ENCODE data around the gene TRERF1.

The TRERF1 gene

DNA sequence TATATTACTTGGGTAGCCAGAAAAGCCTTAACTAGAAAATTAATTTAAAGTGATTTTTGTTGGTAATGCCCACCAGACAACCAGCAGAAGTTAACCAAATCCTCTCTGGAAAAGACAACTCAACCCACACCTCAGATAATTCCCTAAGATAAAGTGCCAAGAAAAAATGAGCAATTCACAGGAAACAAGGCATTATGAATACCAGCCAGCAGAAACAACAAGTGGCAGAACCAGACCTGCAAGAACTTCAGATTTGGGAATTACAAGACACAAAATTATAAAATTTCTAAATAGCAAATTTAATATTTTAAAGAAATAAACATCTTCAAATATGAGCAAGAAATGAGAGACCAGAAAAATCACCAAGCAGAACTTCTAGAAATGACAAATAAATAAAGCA lies 154.1 kb downstream of the TRERF1 start:
- DNase-seq: no peak

DNA sequence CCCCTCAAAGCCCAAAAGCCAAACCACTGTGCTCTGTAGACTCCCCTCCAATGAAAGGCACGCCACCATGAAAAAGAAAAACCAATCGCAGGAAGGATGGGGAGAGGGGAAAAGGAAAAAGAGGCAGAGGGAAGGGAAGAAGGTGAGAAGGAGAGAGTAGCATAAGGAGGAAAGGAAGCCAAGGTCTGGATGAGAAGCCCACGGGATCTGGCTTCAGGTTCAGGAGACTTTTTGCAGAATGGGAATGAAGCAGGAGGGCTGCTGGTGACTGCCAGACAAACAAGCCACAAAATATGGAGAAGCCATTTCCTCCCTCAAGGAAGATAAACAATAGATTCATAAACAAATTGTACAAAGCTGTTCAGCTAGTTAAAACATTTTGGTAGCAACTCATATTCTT lies 155.1 kb downstream of the TRERF1 start:
- no peak for DNase-seq

DNA sequence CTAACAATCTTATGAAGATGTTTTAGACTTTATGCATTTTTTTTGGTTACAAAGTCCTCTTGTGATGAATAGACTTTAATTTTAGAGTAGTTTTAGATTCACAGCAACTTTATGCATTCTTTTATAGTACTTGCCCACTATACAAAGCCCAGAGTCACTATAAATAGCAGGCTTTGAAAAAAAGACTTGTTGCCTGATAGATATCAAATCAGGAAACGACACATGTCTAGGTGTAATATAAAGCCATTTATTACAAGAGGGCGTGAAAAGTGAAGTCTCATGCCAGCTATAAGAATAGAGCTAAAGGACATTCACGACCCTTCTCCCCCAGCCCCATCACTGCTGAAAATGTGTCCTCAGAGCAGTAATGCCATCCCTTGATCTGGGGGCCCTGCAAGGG lies 156.0 kb downstream of the TRERF1 start:
- DNase-seq: no peak

DNA sequence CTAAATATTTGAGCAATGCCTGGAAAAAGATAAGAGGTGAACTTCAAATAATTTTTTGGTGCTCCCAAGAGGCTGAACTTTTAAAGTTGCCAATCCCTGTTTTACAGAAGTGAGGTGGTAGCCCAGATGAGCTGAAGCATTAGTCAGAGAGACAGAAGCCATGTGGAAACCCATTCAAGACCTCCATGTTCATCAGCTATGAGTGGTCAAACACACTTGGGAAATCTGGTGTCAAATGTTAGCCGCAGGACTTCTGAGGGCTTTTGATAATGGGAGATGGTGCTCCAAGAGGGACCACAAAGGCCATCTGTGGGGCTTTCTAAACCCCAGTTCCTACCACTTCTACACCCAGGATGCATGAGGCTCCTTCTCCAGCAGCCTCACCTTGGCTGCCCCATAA lies 156.5 kb downstream of the TRERF1 start:
- no peak for DNase-seq

DNA sequence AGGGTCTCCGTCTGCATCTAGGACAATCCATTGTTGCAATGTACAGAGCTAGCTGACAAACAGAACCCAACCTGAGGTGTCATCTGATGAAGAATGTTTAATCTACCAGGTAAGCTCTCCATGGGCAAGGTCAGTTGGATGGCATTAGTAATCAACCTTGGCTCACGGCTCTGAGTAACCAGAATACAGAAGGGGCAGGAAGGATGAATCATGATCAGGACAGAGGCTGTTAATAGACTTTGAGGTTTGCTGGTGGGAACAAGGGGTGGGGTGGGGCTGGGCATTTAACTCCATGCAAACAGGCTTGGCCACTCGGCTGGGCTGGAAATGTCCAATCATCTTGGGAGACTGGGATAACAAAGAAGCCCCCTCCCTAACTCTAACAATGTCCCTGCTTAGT lies 157.0 kb downstream of the TRERF1 start:
- DNase-seq: no peak

DNA sequence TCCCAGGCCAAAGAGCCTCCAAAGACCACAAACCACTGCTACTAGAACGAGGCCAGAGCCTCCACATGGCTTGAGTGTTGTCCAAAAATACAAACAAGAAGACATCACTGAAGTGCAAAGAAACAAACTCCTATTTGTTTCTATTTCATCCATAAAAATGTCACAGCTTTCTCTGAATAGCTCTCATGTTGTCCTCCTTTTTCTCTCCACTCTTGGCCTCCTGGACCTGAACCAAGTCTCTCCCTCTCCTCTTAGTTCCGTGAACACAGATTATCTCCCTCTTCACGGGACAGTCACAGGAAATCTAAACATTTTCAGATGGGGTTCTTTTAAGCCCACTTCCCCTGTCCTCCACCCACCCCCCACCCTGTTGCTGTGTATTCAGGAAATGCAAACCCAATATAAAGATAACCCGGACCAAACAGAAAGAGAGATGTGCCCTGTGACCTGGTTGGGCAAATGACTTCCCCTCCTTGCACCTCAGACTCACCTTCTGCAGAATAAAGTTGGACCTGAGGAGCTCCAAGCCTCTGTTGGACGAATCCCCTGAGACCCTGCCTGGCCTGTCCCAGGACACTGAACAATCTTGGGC lies 158.2 kb downstream of the TRERF1 start:
- no peak for DNase-seq

DNA sequence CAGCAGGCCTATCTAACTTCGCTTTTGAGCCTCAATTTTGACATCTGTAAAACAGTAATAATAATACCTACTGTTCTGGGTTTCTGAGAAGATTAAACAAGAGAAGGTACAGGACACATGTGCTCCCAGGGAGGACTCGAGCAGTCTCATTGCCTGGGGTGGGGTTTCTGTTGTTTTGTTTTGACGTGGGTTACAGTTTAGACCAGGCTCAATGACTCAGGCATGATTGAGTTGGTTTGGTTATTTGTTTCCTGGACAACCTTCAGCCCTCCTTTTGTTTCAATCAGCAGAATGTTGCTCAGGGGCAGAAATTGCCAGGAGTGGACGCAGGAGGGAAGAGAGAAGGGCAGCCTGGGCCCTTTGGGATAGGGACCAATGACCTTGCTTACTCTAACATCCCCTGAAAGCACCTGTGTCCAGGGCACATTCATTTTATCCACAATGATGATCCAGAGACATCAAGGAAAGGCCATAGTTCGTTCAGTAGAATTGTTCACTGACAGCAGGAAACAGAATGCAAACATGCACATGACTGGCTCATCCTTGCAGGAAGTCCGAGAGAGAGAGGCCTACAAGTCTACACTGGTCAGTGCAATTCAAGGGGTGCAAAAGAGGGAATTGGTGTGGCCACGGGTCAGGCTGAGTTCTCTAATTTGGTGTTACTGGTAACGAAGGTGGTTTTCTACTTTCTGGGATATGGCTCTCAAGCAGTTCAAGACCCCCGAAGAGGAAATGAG lies 159.6 kb downstream of the TRERF1 start:
- no peak for DNase-seq

DNA sequence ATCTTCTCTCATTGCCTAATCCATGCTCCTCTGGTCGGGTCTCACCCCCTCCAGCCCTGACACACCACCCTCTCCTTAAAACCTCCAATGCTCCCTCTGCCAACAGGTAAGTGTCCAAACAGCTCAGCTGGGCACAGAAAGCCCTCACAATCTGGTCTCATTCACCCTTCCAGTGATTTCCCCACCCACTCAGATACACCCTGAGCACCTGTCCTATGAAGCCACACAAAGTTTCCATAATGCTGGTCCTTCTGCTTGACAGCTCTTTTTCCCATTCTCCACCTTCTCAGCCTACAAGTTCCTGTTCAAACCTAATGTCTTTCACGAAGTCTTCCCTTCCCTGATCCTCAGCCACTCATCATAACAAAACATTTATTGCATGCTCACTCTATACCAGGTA lies 164.0 kb downstream of the TRERF1 start:
- DNase-seq: no peak

DNA sequence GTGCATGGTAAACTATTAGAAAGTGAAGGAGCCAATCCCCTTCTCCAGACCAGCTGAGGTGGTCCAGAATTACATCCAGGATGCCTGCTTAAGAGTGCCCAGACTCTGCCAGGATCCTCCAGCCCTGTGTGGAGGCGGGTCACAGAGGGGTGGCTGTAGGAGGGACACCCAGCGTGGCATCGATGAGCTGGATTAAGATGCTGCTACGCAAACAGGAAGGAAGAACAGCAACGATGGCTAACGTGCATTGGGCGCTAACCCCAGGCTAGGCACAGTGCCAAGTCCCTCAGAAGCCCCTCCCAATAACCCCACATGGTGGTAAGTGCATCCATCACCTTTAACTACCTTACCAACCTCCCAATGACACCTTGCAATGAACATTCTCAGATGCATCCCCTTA lies 170.2 kb downstream of the TRERF1 start:
- DNase-seq: no peak

DNA sequence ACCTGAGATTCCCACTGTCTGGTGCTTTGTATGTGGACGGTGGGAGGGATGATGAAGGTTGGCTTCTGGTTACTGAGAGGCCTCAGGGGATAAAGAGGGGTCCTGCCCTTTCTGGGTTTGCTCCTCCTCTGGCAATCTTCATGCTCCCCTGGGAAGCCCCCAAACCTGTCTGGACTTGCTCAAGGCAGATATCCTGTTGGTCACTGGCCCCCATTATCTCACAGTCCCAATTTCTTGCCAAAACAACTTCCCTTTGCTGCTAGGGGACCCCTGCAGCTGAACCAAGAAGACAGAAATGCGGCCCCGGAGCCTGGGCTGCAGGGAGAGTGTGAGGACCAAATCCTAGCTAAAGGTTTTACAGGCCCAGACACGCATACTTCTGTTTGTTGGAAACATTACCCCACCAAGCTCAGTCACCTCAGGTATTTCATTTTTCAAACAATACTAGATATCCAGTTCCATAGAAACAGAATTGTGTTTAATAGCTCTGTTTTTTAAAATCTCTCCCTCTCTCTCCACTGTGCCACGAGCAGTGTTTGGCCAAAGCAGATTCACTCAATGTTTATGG lies 170.7 kb downstream of the TRERF1 start:
- no peak for DNase-seq

DNA sequence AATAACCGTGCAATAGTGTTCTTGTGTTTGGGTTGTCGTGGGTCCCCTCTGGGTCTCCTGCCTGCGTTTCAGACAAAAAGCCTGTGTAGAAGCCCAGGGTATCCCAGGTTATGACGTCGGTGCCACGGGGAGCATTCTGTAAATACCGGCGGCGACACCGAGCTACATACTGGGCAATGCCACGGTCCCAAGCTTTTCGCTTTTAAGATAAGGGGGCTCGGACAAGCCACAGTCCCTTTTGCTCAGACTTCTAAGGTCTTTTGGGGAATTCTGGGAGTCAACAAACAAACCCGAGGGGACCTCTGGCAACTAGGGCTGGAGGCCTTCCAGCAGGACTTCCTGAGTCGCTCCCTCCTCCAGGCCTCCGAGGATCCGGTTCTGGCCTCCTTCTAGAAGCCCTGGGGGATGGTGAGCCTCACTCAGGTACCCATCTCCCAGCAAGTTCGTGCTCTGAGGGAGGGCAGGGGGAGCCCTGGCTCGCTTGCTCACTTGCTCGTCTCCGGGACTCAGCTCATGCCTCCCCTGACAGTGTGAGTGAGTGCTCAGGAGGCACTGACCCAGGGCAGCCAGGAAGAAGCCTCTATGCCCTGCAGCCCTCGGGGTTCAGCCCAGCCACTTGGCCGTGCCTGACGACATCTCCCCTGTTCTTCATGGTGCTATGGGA lies 171.6 kb downstream of the TRERF1 start:
- no peak for DNase-seq

DNA sequence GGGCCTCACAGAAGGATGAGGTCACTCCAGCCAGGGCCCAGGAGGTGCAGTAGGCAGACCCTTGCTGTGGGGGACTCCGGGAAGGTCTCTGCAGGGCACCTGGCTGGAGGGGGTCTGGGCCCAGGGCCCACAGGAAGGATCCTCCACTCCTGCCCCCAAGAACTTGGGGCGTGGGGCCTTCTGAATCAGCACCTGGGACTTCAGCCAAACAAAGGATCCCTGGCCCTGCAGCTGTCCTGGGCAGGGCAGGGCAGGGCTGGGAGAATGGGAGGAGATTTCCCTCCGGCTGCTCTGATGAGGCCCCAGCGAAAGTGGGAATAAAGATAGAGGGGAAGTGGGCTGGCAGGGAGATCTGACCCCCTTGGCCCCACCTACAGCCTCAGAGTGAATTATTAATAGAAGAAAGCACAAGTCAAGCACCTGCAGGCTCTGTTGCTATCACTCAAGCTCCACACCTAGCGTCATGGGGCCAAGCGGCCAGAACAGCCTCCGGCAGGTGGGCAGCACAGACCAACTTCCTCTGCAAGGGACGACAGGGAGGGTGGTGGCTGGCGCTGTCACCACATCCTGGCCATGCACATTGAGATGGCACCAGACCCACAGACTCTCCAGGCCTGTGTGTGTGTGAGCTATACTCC lies 172.5 kb downstream of the TRERF1 start:
- DNase-seq: no peak

DNA sequence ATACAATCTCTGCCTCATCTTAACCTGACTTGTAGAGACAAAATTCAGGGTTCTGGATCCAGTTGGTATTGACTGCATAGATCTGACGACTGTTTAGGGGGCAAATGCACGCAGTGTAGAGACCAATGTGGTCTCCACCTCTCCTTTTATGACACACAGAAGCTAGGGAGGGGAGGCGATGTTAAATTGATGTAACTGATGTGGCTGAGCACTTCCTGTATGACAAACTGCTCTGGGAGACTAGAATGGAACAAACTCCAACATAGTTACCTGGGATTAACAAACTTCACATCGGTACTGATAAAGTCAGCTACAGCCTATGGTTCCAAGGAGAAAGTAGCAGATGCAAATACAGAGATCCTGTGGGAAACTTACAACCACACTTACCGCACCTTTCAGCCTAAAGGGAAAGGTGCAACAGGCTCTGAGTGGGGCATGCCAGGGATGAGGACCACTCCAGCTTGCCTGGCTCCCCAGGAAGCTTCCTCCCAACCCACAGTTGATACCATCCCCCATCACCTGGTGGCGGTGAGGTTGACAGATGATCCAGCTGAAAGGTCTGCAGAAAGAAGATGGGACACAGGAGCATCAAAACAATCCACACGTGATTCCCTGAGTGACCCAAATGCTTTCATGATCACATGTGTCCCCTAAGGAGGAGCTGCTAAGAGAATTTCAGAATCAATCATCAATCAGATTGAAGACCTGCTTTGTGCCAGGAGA lies 173.4 kb downstream of the TRERF1 start:
- no peak for DNase-seq

DNA sequence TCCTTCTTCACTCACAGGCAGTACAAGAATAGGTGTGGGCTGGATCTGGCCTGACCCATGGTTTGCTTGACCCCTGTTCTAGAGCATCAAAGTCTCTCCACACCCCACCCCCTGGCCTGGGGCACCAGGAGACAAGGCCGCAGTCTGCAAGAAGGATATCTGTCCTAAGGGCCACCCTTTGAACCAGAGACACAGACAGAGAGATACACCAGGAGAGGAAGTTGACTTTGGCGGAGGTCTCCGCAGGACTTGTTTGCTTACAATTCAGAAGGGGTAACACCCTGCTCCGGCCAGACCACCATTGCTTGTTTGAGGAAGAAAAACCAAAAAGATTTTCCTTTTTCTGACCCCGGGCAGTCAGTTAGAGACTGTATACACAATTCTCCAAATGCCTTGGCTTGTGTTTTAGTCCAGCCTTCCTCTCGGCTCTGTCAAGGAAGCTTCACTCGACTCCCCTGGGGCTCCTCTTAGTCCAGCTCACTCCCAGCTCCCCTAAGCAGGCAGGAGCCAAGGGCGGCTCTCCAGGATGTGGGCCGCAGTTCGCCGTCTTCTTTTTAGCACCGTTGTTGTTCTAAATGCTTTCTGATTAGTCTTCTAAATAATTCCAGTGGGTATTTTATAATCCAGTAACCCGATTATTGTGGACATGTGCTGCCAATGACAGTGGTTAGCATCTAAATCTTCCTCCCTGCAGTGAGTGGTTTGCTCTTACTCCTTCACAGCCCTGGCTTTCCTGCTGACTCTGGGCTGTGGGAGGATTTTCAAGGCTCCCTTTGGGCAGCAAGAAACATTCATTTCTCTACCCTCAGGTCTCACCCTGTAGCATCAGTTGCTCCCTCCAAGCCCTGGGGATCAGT lies 175.5 kb downstream of the TRERF1 start:
- no peak for DNase-seq

DNA sequence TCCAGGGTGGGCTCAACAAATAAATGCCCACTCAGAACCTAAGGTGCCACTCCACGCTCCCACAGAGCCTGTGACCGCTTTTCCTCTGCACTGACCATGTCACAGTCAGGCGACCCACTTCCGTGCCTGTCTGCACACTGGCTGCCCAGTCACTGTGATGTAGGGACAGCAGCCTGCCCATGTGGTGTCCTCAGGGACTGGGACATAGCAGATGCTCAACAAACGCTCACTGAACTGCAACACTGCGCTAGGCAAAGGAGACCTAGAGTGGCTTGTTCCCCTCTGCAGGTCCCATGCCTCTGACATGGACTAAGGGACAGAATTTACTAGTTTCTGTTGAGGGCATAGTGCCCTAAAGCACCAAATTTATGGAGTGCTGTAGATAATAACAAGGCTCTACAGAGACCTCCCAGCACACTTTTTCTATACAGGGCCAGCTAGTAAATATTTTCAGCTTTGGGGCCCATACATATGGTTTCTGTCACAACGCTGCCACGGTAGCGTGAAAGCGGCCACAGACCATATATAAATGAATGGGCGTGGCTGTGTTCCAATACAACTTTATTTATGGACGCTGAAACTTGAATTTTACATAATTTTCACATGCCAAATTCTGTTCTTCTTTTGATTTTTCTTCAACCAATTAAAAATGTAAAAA lies 176.2 kb downstream of the TRERF1 start:
- DNase-seq: no peak

DNA sequence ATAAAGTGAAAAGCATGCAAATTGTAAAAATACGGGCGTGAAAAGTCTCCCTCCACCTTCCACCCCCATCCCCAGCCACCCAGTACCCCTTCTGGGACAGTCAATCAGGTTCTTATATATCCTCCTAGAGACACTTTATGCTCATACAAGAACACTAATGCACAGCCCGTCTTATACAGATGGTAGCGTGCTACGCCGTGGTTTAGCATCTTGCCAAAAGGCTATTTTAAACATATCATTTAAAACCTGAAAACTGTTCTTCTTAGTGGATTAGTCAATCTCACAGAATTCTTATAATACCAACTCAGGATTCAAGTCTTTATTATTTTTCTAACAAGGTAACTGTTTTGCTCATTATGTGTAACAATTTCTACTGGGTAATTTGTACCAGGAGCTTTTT lies 176.8 kb downstream of the TRERF1 start:
- DNase-seq: no peak

DNA sequence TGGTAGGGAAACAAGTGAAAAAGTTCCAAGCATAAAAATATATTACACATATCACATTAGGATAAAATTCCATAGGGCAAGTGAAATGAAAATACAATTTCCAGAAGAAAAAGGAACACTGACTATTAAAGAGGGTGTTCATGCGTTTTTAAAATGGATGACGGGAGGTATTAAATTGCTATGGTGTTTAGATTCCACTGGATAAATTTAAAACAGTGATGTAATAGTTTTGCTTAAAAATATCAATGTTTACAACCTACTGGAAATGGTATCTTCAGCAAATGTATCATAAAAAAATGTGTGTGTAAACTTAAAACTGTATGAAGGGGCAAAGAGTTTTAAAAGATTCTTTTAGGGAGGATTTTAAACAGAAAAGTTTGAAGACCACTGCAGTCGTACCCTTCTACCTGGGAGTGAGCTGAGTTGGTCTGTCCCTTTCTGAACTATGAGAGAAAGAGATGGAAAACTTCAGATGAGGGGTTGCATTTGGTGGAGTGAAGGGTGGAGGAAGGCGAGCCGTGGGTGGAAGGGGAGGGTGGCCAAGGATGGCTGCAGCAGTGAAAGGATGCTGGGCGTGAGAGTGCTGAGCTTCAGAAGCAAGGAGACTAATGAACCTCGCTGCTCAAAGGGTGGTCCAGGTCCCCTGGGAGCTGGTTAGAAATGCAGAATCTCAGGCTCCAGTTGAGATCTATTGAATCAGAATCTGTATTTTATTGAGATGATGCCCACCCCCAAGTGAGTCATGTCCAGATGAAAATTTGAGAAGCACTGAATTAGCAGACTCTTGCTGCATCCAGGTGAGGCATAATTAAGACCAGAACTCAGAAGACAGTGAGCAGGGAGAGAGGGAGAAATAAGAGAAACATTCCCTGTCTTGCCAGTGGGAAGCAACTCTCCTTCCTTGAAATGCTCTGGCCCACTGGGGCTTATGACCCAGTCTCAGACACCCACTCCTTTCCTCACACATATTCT lies 179.6 kb downstream of the TRERF1 start:
- DNase-seq: no peak

DNA sequence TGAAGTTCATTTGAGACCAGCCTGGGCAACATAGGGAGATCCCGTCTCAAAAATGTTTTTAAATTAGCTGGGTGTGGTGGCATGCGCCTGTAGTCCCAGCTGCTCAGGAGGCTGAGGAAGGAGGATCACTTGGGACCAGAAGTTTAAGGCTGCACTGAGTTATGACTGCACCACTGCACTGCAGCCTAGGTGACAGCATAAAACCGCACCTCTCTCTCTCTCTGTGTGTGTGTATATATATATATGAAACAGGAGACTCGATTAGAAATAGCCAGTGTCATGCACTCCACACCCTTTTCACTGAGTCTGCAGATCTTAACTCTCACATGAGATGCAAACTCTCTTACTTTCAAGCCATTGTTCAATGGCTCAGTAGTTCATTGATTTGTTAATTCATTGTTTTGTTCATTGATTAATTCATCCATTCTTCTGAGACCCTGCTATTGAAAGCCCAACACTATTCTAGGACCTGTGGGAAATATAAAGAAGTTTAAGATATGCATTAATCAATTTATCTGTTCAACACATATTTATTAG lies 181.7 kb downstream of the TRERF1 start:
- no peak for DNase-seq

DNA sequence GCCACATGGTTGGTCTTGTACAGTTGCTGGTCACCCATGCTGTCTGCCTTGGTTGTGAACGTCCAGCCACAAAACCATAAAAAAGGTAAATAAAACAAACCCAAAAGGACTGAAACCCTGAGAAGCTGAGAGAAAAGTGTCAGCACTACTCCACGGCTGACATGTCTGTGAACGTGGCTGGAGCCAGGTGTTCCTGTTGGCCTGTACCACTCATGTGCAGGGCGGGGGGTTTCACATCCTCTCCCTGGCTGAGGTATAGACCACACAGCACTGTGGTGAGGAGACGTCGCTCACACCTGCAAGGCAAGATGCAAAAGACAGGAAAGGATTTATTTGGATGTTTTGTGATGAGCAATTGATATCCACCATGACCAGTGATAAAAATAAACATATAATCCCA lies 182.2 kb downstream of the TRERF1 start:
- no peak for DNase-seq

DNA sequence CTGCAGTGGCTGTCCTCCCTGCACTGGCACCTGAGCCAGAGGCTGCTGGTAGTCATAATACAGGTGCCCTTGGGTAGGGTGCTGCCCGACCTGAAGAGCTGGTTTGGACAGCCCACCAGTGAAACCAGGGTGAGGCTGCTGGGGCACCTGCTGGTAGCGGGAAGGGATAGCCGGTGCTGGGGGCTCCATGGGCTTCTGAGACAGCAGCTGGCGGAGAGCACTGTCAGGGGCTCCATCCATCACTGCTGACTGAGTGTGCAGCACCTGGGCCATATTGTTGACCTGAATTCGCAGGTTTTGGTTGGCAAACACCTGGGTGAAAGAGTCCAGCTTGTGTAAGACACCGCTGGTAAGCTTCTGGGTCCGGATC lies 182.9 kb downstream of the TRERF1 start:
- no peak for DNase-seq
